A673 (cell line): Measurements from ENCODE around the gene PNMA6E. TPM values are rescaled to one million over a fixed set of nuclear protein-coding genes. Genes with fewer than 3 reads are reported as not detected.

Source experiments
- BruUV-seq: library from RNA; stranded (reverse); fragments of 400-500 nt; replicated peaks from 2 replicates; lab custom pipeline; 2021; lab: Mats Ljungman, UMichigan
- CTCF ChIA-PET: fragments of 300-600 bp; sonication (Branson Sonifier 250); formaldehyde crosslinking; loops from one replicate; lab custom pipeline; 2022; ENCODE audit warnings: antibody characterized with exemption; lab: Charles Lee
- POLR2A ChIA-PET: fragments of 300-600 bp; sonication (Branson Sonifier 250); formaldehyde crosslinking; loops from one replicate; lab custom pipeline; 2022; ENCODE audit warnings: antibody characterized with exemption; ENCODE audit not compliant: low non-redundant PET; lab: Charles Lee
- DNase-seq: peaks from one replicate; pipeline ENCODE4 v3.0.0-alpha.2; 2015; ENCODE audit warnings: low spot score
- H3K27ac ChIP-seq: fragments of 200-600 bp; sonication (generic); 2 replicates; pipeline ENCODE4 v1.5.1; 2016; ENCODE audit warnings: mixed run types, low read depth, mild to moderate bottlenecking, mixed read lengths, antibody characterized with exemption, low read length; ENCODE audit not compliant: poor library complexity, severe bottlenecking
- H3K27me3 ChIP-seq: fragments of 200-600 bp; sonication (generic); replicated peaks from 2 replicates; pipeline ENCODE4 v1.6.1; 2017; ENCODE audit warnings: mixed run types, low read depth, mild to moderate bottlenecking, mixed read lengths, antibody characterized with exemption, low read length; ENCODE audit not compliant: insufficient read depth, poor library complexity
- H3K36me3 ChIP-seq: fragments of 200-600 bp; sonication (generic); 2 replicates; pipeline ENCODE4 v1.6.1; 2016; ENCODE audit warnings: mixed run types, mild to moderate bottlenecking, mixed read lengths, antibody characterized with exemption, low read length; ENCODE audit not compliant: insufficient read depth, poor library complexity, severe bottlenecking
- H3K4me1 ChIP-seq: fragments of 200-600 bp; sonication (generic); 2 replicates; pipeline ENCODE4 v1.6.1; 2017; ENCODE audit warnings: mixed run types, mild to moderate bottlenecking, mixed read lengths, antibody characterized with exemption, low read length; ENCODE audit not compliant: insufficient read depth, poor library complexity, severe bottlenecking
- H3K4me3 ChIP-seq: fragments of 200-600 bp; sonication (generic); 2 replicates; pipeline ENCODE4 v1.5.1; 2016; ENCODE audit warnings: low read depth, mixed run types, mild to moderate bottlenecking, mixed read lengths, low read length; ENCODE audit not compliant: poor library complexity, severe bottlenecking
- H3K9me3 ChIP-seq: fragments of 200-600 bp; sonication (generic); 2 replicates; pipeline ENCODE4 v1.6.1; 2016; ENCODE audit warnings: mixed run types, low read depth, mild to moderate bottlenecking, mixed read lengths, antibody characterized with exemption, low read length; ENCODE audit not compliant: poor library complexity, severe bottlenecking
- CTCF ChIP-seq: fragments of 300-800, 200-600 bp; sonication (generic); conservative IDR thresholded peaks from 2 replicates; pipeline ENCODE4 v1.5.1; 2017; ENCODE audit warnings: low read depth, mild to moderate bottlenecking, antibody characterized with exemption, low read length, moderate library complexity, mixed read lengths
- EZH2 ChIP-seq: fragments of 200-600 bp; sonication (generic); IDR thresholded peaks from 2 replicates; pipeline ENCODE4 v1.6.1; 2017; ENCODE audit warnings: borderline replicate concordance, low read depth, mild to moderate bottlenecking, mixed read lengths, antibody characterized with exemption, low read length; ENCODE audit not compliant: poor library complexity, severe bottlenecking
- intact Hi-C: fragments of 100-400 bp; cut with micrococcal nuclease; formaldehyde crosslinking; loops from one replicate; pipeline ENCODE4 v1.10.0; 2022; ENCODE audit not compliant: unreplicated experiment
- total RNA-seq: library from RNA; stranded (reverse); gene quantifications from 2 replicates; pipeline ENCODE4 v1.2.3, GENCODE V29; 2021

Gene PNMA6E
- total RNA-seq, 1 experiment from 2014 or later = not detected

- H3K4me3 ChIP-seq = no peak overlapping the region
- H3K27me3 ChIP-seq = no peaks in the 10 kb centered on the region
- no TSS peak for BruUV-seq
- CTCF ChIA-PET = no interaction called here
- intact Hi-C loops = no loop called here
- TF ChIP-seq CTCF (no peak), EZH2 (no peak)
- POLR2A ChIA-PET = no interaction called here
- no peaks in the 10 kb centered on the region for H3K36me3 ChIP-seq
- no peaks in the 10 kb centered on the region for H3K9me3 ChIP-seq
- no peaks in the 10 kb centered on the region for H3K4me1 ChIP-seq
- DNase-seq = no peak
- H3K27ac ChIP-seq = no peak overlapping the region
These were observed 41.3 kb upstream of the PNMA6E start for GRCh38 chrX:153442463-153442862.

- no peaks in the 10 kb centered on the region for H3K4me1 ChIP-seq
- POLR2A ChIA-PET = no interaction called here
- H3K27me3 ChIP-seq = no peaks in the 10 kb centered on the region
- intact Hi-C loops = no loop called here
- no peak overlapping the region for H3K27ac ChIP-seq
- no peaks in the 10 kb centered on the region for H3K36me3 ChIP-seq
- H3K9me3 ChIP-seq = no peaks in the 10 kb centered on the region
- CTCF ChIA-PET = no interaction called here
- DNase-seq = no peak
- TF ChIP-seq EZH2 = no peak
- TF ChIP-seq CTCF = no peak
- no peak overlapping the region for H3K4me3 ChIP-seq
- BruUV-seq = no TSS peak
These were observed 40.8 kb upstream of the PNMA6E start for GRCh38 chrX:153441981-153442380.

GRCh38 chrX:153441296-153441695 is 40.1 kb upstream of the PNMA6E start:
- H3K27me3 ChIP-seq = no peaks in the 10 kb centered on the region
- no peak for TF ChIP-seq CTCF
- no peak for TF ChIP-seq EZH2
- H3K36me3 ChIP-seq = no peaks in the 10 kb centered on the region
- no peaks in the 10 kb centered on the region for H3K4me1 ChIP-seq
- intact Hi-C loops = no loop called here
- no TSS peak for BruUV-seq
- no peaks in the 10 kb centered on the region for H3K9me3 ChIP-seq
- no peak overlapping the region for H3K27ac ChIP-seq
- H3K4me3 ChIP-seq = no peak overlapping the region
- no peak for DNase-seq
- POLR2A ChIA-PET = no interaction called here
- CTCF ChIA-PET = no interaction called here
